K562 (cell line): ENCODE data around the gene ANO6. TPM values are rescaled to one million over a fixed set of nuclear protein-coding genes. Genes with fewer than 3 reads are reported as not detected.

ENCODE experiments used
- BRCA1 ChIP-seq, 2 experiments: fragments of 450-650 bp in 1 of 2; sonication (generic) in 1 of 2; formaldehyde crosslinking in 1 of 2; IDR thresholded peaks; 2 replicates each; pipeline versions ENCODE4 v1.5.0 to v1.6.1; 2017 to 2020; ENCODE audit warnings: mild to moderate bottlenecking in 1 of 2, missing genetic modification reagents in 1 of 2
- CBFA2T3 ChIP-seq: fragments of 450-650 bp; IDR thresholded peaks from 2 replicates; pipeline ENCODE4 v1.6.1; 2017
- EHMT2 ChIP-seq: fragments of 450-650 bp; IDR thresholded peaks from 2 replicates; pipeline ENCODE4 v1.6.1; 2018; ENCODE audit warnings: antibody characterized with exemption
- ELF2 ChIP-seq: fragments of 250-450 bp; sonication (Bioruptor Pico); IDR thresholded peaks from 2 replicates; pipeline ENCODE4 v1.5.0; 2021; ENCODE audit warnings: mild to moderate bottlenecking
- HDAC2 ChIP-seq: fragments of 450-650 bp; IDR thresholded peaks from 2 replicates; pipeline ENCODE4 v1.6.1; 2016; ENCODE audit warnings: mild to moderate bottlenecking
- HEY1 ChIP-seq: fragments of 250-450 bp; sonication (Bioruptor Pico); IDR thresholded peaks from 2 replicates; pipeline ENCODE4 v1.5.0; 2020; ENCODE audit warnings: mild to moderate bottlenecking, moderate library complexity, borderline replicate concordance
- MAFG ChIP-seq: fragments of 450-650 bp; conservative IDR thresholded peaks from 2 replicates; pipeline ENCODE4 v1.6.1; 2016; ENCODE audit warnings: missing genetic modification characterization, missing compliant biosample characterization
- MEF2A ChIP-seq: IDR thresholded peaks from 2 replicates; pipeline ENCODE4 v1.6.1; 2011; ENCODE audit warnings: low read depth, mild to moderate bottlenecking, low read length, moderate library complexity; ENCODE audit not compliant: control insufficient read depth
- RBM14 ChIP-seq: fragments of 200-400 bp; formaldehyde crosslinking; IDR thresholded peaks from 2 replicates; pipeline ENCODE4 v1.6.1; 2018; ENCODE audit warnings: low read depth, mild to moderate bottlenecking, low read length, moderate library complexity, borderline replicate concordance; ENCODE audit not compliant: insufficient read depth
- SMARCC2 ChIP-seq: fragments of 450-650 bp; IDR thresholded peaks from 2 replicates; pipeline ENCODE4 v1.6.1; 2017; ENCODE audit warnings: antibody characterized with exemption, moderate library complexity, mild to moderate bottlenecking, low read depth
- SRSF7 ChIP-seq: fragments of 200-400 bp; formaldehyde crosslinking; optimal IDR thresholded peaks from 2 replicates; pipeline ENCODE3; 2017; ENCODE audit warnings: mild to moderate bottlenecking, low read depth, low read length
- TAF9B ChIP-seq: fragments of 450-650 bp; IDR thresholded peaks from 2 replicates; pipeline ENCODE4 v1.6.1; 2018; ENCODE audit warnings: mild to moderate bottlenecking; ENCODE audit not compliant: partially characterized antibody
- ZNF282 ChIP-seq: sonication (generic); formaldehyde crosslinking; IDR thresholded peaks from 2 replicates; pipeline ENCODE4 v1.8.1; 2023; ENCODE audit warnings: missing genetic modification reagents
- ZNF785 ChIP-seq: fragments of 250-450 bp; sonication (Bioruptor Pico); IDR thresholded peaks from 2 replicates; pipeline ENCODE4 v1.4.0; 2020; ENCODE audit warnings: mild to moderate bottlenecking
- polyA plus RNA-seq, 8 experiments: library from polyadenylated mRNA; depleted of rRNA in 4 of 8; stranded (reverse) in 5 of 8; unstranded in 3 of 8; fragments of >200 nt; fragmentation: Nextera tagmentation in 2 of 8; fragmentation: Illumina TruSeq in 1 of 8; extraction: Ambion mirVana in 2 of 8; extraction: Trizol in 1 of 8; gene quantifications; 2 replicates each; pipeline versions ENCODE4 v1.2.1 to v1.2.3, GENCODE V29; 2011 to 2014; ENCODE audit warnings: inconsistent platforms in 1 of 8, missing spikeins in 1 of 8
- total RNA-seq, 7 experiments: library from RNA; depleted of rRNA in 6 of 7; stranded (reverse); fragments of >200 nt in 6 of 7; fragmentation: Illumina TruSeq in 2 of 7; extraction: Trizol in 2 of 7; gene quantifications; 2 replicates each; pipeline versions ENCODE4 v1.2.1 to v1.2.3, GENCODE V29; 2011 to 2021; ENCODE audit warnings: low replicate concordance in 1 of 7
- TF ChIP-seq, protein P1 (sequence below): fragments of 450-650 bp; IDR thresholded peaks from 2 replicates; pipeline ENCODE4 v1.6.1; 2017; ENCODE audit warnings: antibody characterized with exemption, mild to moderate bottlenecking
- TF ChIP-seq, protein P2 (sequence below): IDR thresholded peaks from 2 replicates; pipeline ENCODE4 v1.6.1; 2011; ENCODE audit warnings: borderline replicate concordance, low read depth, mild to moderate bottlenecking, moderate library complexity, low read length; ENCODE audit not compliant: insufficient read depth, poor library complexity, severe bottlenecking
- TF ChIP-seq, protein P3 (sequence below): fragments of 450-650 bp; IDR thresholded peaks from 2 replicates; pipeline ENCODE4 v1.6.1; 2014; ENCODE audit warnings: low read depth, mild to moderate bottlenecking, moderate library complexity, borderline replicate concordance
- TF ChIP-seq, protein P4 (sequence below), 3 experiments: IDR thresholded peaks in 2 of 3; conservative IDR thresholded peaks in 1 of 3; 2 replicates each; pipeline ENCODE4 v1.5.1; 2011 to 2012; ENCODE audit warnings: low read length in 3 of 3, mild to moderate bottlenecking in 3 of 3, control low read depth in 2 of 3, improper control_type of control experiment in 1 of 3, inconsistent platforms in 1 of 3, low read depth in 1 of 3, mixed read lengths in 1 of 3, moderate library complexity in 1 of 3; ENCODE audit not compliant: insufficient read depth in 2 of 3

The ANO6 gene
- total and polyA plus RNA-seq, 9 of the 15 experiments (the other 6 are each of a cell fraction or from before 2014, with no cell fraction given): 3.5 to 24.7 (median 20.3) TPM

DNA sequence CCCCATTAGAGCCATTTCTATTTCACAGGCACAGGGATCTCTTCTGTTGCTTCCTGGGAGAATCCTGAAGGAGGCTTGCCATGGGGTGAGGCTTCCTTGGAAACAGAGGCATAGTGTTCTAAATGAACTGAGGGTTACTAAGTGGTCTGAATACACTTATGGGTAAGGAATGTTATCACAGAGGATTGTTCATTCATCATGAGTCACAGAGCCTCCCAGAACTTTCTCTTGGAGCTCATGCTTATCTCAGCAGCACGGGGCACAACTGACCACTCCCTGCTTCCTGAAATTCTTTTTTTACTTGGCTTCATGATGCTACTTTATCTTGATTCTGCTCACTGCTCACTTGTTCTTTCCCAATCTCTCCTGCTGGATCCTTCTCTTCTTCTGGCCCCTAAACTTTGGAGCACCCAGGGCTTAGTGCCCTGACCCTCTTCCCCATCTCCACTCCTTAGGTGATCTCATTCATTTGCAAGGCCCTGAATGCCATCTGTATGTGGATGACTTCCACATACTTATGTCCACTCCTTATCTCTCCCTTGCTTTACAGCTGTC lies 57.9 kb downstream of the ANO6 start (continued):
- TF ChIP-seq, protein P1, sequence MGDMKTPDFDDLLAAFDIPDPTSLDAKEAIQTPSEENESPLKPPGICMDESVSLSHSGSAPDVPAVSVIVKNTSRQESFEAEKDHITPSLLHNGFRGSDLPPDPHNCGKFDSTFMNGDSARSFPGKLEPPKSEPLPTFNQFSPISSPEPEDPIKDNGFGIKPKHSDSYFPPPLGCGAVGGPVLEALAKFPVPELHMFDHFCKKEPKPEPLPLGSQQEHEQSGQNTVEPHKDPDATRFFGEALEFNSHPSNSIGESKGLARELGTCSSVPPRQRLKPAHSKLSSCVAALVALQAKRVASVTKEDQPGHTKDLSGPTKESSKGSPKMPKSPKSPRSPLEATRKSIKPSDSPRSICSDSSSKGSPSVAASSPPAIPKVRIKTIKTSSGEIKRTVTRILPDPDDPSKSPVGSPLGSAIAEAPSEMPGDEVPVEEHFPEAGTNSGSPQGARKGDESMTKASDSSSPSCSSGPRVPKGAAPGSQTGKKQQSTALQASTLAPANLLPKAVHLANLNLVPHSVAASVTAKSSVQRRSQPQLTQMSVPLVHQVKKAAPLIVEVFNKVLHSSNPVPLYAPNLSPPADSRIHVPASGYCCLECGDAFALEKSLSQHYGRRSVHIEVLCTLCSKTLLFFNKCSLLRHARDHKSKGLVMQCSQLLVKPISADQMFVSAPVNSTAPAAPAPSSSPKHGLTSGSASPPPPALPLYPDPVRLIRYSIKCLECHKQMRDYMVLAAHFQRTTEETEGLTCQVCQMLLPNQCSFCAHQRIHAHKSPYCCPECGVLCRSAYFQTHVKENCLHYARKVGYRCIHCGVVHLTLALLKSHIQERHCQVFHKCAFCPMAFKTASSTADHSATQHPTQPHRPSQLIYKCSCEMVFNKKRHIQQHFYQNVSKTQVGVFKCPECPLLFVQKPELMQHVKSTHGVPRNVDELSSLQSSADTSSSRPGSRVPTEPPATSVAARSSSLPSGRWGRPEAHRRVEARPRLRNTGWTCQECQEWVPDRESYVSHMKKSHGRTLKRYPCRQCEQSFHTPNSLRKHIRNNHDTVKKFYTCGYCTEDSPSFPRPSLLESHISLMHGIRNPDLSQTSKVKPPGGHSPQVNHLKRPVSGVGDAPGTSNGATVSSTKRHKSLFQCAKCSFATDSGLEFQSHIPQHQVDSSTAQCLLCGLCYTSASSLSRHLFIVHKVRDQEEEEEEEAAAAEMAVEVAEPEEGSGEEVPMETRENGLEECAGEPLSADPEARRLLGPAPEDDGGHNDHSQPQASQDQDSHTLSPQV: no peak
- TF ChIP-seq MEF2A (no peak; the same call in 1 of the 2 replicates), RBM14 (no peak), SMARCC2 (peak; percentile 95), HDAC2 (peak; percentile 84), ELF2 (CRISPR knock-in tag) (no peak), CBFA2T3 (peak; percentile 88), EHMT2 (no peak; the same call in none of the 2 replicates), ZNF282 (no peak), MAFG (no peak), HEY1 (CRISPR knock-in tag) (no peak), BRCA1 (IDR thresholded peaks at IDR 0.05) (no peak), BRCA1 (CRISPR knock-in tag; IDR thresholded peaks at IDR 0.05) (no peak), TAF9B (no peak), SRSF7 (no peak), ZNF785 (CRISPR knock-in tag) (no peak)
- TF ChIP-seq, protein P2, sequence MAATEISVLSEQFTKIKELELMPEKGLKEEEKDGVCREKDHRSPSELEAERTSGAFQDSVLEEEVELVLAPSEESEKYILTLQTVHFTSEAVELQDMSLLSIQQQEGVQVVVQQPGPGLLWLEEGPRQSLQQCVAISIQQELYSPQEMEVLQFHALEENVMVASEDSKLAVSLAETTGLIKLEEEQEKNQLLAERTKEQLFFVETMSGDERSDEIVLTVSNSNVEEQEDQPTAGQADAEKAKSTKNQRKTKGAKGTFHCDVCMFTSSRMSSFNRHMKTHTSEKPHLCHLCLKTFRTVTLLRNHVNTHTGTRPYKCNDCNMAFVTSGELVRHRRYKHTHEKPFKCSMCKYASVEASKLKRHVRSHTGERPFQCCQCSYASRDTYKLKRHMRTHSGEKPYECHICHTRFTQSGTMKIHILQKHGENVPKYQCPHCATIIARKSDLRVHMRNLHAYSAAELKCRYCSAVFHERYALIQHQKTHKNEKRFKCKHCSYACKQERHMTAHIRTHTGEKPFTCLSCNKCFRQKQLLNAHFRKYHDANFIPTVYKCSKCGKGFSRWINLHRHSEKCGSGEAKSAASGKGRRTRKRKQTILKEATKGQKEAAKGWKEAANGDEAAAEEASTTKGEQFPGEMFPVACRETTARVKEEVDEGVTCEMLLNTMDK: no peak
- TF ChIP-seq, protein P3, sequence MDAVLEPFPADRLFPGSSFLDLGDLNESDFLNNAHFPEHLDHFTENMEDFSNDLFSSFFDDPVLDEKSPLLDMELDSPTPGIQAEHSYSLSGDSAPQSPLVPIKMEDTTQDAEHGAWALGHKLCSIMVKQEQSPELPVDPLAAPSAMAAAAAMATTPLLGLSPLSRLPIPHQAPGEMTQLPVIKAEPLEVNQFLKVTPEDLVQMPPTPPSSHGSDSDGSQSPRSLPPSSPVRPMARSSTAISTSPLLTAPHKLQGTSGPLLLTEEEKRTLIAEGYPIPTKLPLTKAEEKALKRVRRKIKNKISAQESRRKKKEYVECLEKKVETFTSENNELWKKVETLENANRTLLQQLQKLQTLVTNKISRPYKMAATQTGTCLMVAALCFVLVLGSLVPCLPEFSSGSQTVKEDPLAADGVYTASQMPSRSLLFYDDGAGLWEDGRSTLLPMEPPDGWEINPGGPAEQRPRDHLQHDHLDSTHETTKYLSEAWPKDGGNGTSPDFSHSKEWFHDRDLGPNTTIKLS: 0 out of 2 replicates have a peak, but pooled peaks have one; percentile 14
- TF ChIP-seq, protein P4, sequence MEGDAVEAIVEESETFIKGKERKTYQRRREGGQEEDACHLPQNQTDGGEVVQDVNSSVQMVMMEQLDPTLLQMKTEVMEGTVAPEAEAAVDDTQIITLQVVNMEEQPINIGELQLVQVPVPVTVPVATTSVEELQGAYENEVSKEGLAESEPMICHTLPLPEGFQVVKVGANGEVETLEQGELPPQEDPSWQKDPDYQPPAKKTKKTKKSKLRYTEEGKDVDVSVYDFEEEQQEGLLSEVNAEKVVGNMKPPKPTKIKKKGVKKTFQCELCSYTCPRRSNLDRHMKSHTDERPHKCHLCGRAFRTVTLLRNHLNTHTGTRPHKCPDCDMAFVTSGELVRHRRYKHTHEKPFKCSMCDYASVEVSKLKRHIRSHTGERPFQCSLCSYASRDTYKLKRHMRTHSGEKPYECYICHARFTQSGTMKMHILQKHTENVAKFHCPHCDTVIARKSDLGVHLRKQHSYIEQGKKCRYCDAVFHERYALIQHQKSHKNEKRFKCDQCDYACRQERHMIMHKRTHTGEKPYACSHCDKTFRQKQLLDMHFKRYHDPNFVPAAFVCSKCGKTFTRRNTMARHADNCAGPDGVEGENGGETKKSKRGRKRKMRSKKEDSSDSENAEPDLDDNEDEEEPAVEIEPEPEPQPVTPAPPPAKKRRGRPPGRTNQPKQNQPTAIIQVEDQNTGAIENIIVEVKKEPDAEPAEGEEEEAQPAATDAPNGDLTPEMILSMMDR (IDR thresholded peaks at IDR 0.05 in 2 of 3, conservative IDR thresholded peaks at IDR 0.05 in 1 of 3; ENCODE audit: insufficient read depth in 2 of 3, low read depth in 1 of 3, low read length in 3 of 3): no peak
